DMS153 (cell line): ENCODE measurements around the gene SMURF1.

Source experiments
- DNase-seq: peaks from one replicate; lab custom pipeline; 2025; lab: John Stamatoyannopoulos, UW

SMURF1 gene

DNA sequence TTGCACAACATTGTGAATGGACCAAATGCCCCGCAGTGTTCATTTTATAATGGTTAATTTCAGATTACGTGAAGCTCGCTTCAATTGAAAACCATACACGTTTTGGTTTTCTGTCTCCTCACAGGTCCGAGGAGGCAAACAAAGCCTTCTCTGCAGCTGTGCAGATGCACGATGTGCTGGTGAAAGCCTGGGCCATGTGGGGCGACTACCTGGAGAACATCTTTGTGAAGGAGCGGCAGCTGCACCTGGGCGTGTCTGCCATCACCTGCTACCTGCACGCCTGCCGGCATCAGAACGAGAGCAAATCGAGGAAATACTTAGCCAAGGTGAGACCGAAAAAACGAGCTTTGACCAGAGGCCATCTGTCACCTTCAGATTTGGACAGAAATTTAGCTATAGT lies 155.3 kb downstream of the SMURF1 start:
- DNase-seq, result no peak

DNA sequence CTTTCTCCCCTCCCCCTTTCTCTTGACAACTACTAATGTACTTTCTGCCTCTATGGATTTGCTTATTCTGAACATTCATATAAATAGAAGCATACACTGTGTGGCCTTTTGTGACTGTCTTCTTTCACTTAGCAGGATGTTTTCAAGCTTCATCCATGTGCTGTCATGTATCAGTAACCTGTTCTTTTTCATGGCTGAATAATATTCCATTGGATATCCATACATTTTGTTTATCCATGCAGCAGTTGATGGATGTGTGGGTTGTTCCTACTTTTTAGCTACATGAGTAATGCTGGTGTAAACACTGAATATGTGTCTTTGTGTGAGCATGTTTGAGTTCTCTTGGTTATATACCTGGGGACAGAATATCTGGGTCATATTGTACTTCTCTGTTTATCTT lies 158.0 kb downstream of the SMURF1 start:
- DNase-seq, result no peak

DNA sequence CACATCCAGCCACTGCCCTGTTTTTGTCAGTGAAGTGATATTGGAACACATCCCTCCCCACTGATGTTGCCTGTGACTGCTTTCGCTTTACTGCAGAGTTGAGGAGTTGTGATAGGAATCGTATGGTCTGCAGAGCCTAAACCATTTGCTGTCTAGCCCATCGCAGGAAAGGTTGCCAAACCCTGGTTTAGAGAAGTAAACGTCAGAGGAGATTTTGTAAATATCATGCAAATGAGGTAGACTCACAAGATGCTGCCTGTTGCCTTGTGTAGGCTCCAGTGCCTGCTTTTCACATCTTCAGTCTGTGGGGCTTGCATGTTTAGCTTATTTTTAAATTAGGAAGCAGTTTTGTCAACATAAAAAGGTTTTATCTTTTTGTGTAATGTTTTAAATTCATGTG lies 158.5 kb downstream of the SMURF1 start:
- no peak for DNase-seq

DNA sequence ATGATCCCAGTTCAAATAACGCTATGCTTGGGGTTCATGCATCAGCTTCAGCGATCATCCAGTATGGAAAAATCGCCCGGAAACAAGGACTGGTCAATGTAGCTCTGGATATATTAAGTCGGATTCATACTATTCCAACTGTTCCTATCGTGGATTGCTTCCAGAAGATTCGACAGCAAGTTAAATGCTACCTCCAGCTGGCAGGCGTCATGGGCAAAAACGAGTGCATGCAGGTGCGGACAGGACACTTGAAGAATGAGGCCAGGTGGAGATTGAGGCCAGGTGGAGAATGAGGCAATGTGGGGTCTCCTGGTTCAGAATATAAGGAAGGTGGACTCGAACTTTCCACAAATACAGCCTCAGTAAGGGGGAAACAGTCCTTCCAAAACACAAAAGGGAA lies 159.8 kb downstream of the SMURF1 start:
- DNase-seq, result no peak

DNA sequence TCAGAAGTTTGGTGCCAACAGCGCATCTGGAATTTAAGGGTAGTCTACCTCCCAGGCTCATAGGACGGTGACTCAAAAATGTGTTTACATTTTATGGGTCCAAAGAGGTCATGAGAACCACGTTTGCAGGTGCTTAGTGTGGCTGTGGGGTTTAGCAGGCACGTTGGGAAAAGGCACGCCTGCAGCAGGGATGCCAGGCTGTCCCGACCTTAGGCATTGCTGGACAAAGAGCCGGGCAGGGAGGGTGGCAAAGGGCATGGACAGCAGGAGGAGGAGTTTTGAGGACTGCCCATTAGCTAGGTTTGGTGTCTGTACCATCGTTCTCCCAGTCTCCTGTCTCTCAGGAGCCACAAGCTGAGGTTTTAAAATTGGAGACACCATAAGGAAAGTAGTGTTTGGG lies 161.2 kb downstream of the SMURF1 start:
- DNase-seq, result no peak

DNA sequence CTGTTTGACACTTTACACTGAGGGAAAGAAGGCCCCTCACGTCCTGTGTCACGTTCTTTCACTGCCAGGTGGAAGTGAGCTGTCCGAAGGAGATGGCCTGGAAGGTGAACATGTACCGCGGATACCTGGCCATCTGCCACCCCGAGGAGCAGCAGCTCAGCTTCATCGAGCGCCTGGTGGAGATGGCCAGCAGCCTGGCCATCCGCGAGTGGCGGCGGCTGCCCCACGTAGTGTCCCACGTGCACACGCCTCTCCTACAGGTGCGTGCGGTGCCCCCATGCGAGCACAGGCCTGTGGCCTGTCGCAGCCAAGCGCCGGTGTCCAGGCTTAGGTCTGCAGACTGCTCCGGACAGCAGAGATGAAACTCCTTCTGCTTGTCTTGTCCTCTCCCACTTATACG lies 162.2 kb downstream of the SMURF1 start:
- DNase-seq, result no peak

DNA sequence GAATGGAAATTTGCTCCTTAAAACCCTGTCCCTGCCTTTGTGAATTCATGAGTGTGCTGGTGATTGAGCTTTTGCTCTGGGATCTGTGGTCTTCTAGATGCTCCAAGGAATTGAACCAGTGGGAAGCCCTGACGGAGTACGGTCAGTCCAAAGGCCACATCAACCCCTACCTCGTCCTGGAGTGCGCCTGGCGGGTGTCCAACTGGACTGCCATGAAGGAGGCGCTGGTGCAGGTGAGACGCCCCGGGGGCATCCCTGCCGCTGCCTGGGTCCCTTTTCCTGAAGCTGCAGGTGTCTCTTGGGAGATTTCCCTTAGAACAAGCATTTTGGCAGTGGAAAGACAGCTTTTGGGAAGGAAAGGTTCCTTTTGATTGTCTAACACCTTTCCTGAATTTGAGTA lies 165.2 kb downstream of the SMURF1 start:
- no peak for DNase-seq
